Endothelial cell of umbilical vein (primary cell): ENCODE measurements around the gene PARD3B. TPM values are rescaled to one million over a fixed set of nuclear protein-coding genes. Genes with fewer than 3 reads are reported as not detected.

Source experiments
- BruUV-seq: library from RNA; stranded (reverse); fragments of 400-500 nt; replicated peaks from 2 replicates; lab custom pipeline; 2021; lab: Mats Ljungman, UMichigan
- CTCF ChIA-PET: fragments of 300-600, 350-600 bp; sonication (Branson Sonifier 250); formaldehyde crosslinking; loops from one replicate; lab custom pipeline; 2021; ENCODE audit warnings: antibody characterized with exemption, inconsistent platforms; lab: Charles Lee
- POLR2A ChIA-PET: fragments of 300-600, 350-600 bp; sonication (Branson Sonifier 250); formaldehyde crosslinking; loops from one replicate; lab custom pipeline; 2021; ENCODE audit warnings: antibody characterized with exemption, inconsistent platforms; lab: Charles Lee
- DNase-seq: peaks from one replicate; pipeline ENCODE4 v3.0.0-alpha.2; 2011; ENCODE audit warnings: low read depth, low spot score
- FAIRE-seq: peaks from 2 replicates; lab custom pipeline; 2011; peaks lifted over from hg19 to GRCh38; lab: Jason Lieb, UNC
- H2AFZ ChIP-seq: 2 replicates; pipeline ENCODE4 v1.6.0; 2012; ENCODE audit warnings: low read depth, low read length, control low read depth, inconsistent platforms
- H3K27ac ChIP-seq: 2 replicates; pipeline ENCODE4 v1.5.1; 2011; ENCODE audit warnings: low read depth, mild to moderate bottlenecking, control low read depth, low read length, moderate library complexity; ENCODE audit not compliant: insufficient read depth
- H3K27me3 ChIP-seq, 2 experiments: 2 replicates each; pipeline versions ENCODE4 v1.6.0 to v1.6.1; 2011; ENCODE audit warnings: low read length in 2 of 2, mixed read lengths in 1 of 2; ENCODE audit not compliant: control insufficient read depth in 2 of 2, insufficient read depth in 2 of 2
- H3K36me3 ChIP-seq, 2 experiments: 2 replicates in 1 of 2; 3 replicates in 1 of 2; pipeline ENCODE4 v1.5.1; 2011; ENCODE audit warnings: low read length in 2 of 2, mild to moderate bottlenecking in 1 of 2, moderate library complexity in 1 of 2; ENCODE audit not compliant: control insufficient read depth in 2 of 2, insufficient read depth in 2 of 2; ENCODE audit errors: extremely low read depth in 1 of 2
- H3K4me1 ChIP-seq: 3 replicates; pipeline ENCODE4 v1.5.1; 2011; ENCODE audit warnings: mild to moderate bottlenecking, low read length; ENCODE audit not compliant: control insufficient read depth, insufficient read depth; ENCODE audit errors: extremely low read depth
- H3K4me2 ChIP-seq: 2 replicates; pipeline ENCODE4 v1.6.1; 2011; ENCODE audit warnings: low read length, control low read depth, mixed read lengths; ENCODE audit not compliant: insufficient read depth
- H3K4me3 ChIP-seq, 3 experiments: fragments of 200-600 bp in 1 of 3; sonication (generic), shearing (Covaris generic) in 1 of 3; replicated peaks in 1 of 3; 2 replicates each; pipeline ENCODE4 v1.5.1; 2011 to 2016; ENCODE audit warnings: control low read depth in 3 of 3, low read length in 3 of 3, mild to moderate bottlenecking in 2 of 3, inconsistent platforms in 1 of 3, low read depth in 1 of 3, moderate library complexity in 1 of 3; ENCODE audit not compliant: insufficient read depth in 1 of 3
- H3K79me2 ChIP-seq: 2 replicates; pipeline ENCODE4 v1.6.0; 2012; ENCODE audit warnings: low read length, inconsistent platforms; ENCODE audit not compliant: control insufficient read depth, insufficient read depth
- H3K9ac ChIP-seq: replicated peaks from 2 replicates; pipeline ENCODE3; 2011; ENCODE audit warnings: low read length, control low read depth; ENCODE audit not compliant: insufficient read depth; ENCODE audit errors: extremely low read depth
- H3K9me1 ChIP-seq: replicated peaks from 3 replicates; pipeline ENCODE4 v1.6.0; 2011; ENCODE audit warnings: mild to moderate bottlenecking, low read length; ENCODE audit not compliant: control insufficient read depth, insufficient read depth; ENCODE audit errors: extremely low read depth
- H3K9me3 ChIP-seq: replicated peaks from 2 replicates; pipeline ENCODE4 v1.5.1; 2012; ENCODE audit warnings: low read length, inconsistent platforms; ENCODE audit not compliant: control insufficient read depth, insufficient read depth
- H4K20me1 ChIP-seq: replicated peaks from 2 replicates; pipeline ENCODE3; 2011; ENCODE audit warnings: mild to moderate bottlenecking, low read length; ENCODE audit not compliant: control insufficient read depth, insufficient read depth; ENCODE audit errors: extremely low read depth
- CTCF ChIP-seq, 2 donors: IDR thresholded peaks; 1 replicate in 1 of 2; 2 replicates in 1 of 2; pipeline ENCODE4 v1.5.1; 2011; ENCODE audit warnings: low read length in 2 of 2, mild to moderate bottlenecking in 2 of 2, moderate library complexity in 2 of 2, control low read depth in 1 of 2, inconsistent platforms in 1 of 2, low read depth in 1 of 2; ENCODE audit not compliant: insufficient read depth in 1 of 2; ENCODE audit errors: extremely low read depth in 1 of 2
- FOS ChIP-seq: IDR thresholded peaks from 2 replicates; pipeline ENCODE4 v1.6.1; 2011; ENCODE audit warnings: mild to moderate bottlenecking, low read length, moderate library complexity, borderline replicate concordance; ENCODE audit not compliant: insufficient read depth
- GATA2 ChIP-seq: IDR thresholded peaks from 2 replicates; pipeline ENCODE4 v1.7.0; 2011; ENCODE audit warnings: low read depth, mild to moderate bottlenecking, moderate library complexity, mixed read lengths, low read length; ENCODE audit not compliant: insufficient read length, insufficient read depth
- JUN ChIP-seq: IDR thresholded peaks from 2 replicates; pipeline ENCODE4 v1.6.1; 2011; ENCODE audit warnings: borderline replicate concordance, low read depth; ENCODE audit not compliant: insufficient read length, insufficient read depth
- dilution Hi-C: fragments of 300-500 bp; cut with MboI; formaldehyde crosslinking; loops from one replicate; pipeline ENCODE4 v1.15.0; 2019; ENCODE audit warnings: low sequenced_read_pairs; ENCODE audit not compliant: extremely low pct_ligation_motif_present
- intact Hi-C: fragments of 100-400 bp; cut with micrococcal nuclease; formaldehyde crosslinking; loops from one replicate; pipeline ENCODE4 v1.10.0; 2022
- polyA plus RNA-seq, 4 experiments: library from polyadenylated mRNA; depleted of rRNA in 3 of 4; stranded (reverse) in 3 of 4; unstranded in 1 of 4; fragments of >200 nt; gene quantifications; 2 replicates each; pipeline versions ENCODE4 v1.2.1 to v1.2.3, GENCODE V29; 2011 to 2012; ENCODE audit warnings: missing spikeins in 1 of 4
- total RNA-seq: library from RNA; stranded (reverse); gene quantifications from 2 replicates; pipeline ENCODE4 v1.2.3, GENCODE V29; 2021

PARD3B gene
- total and polyA plus RNA-seq, 2 donors (not counting 3 experiments of a cell fraction or from before 2014, with no cell fraction given): 2.2 to 30.9 TPM

DNA sequence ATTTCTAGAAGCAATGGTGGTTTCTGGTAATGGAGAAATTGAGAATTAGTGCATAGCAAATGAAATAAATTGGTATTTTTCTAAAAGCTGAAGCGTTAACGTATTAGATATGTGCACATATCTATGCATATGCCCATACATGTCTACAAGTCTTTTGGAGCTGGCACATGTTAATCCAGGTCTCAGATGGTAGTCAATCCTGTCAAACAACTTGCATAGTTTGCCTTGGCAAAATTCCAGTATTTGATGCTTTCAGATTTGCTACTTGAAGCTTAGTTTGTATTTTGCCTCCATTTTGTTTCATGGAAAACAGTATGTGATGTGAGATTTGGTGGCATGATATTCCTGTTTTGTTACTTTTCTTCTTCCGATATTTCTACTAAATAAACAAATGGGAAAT, 304.6 kb downstream of the PARD3B start:
- no peaks in the 10 kb centered on the region for H3K36me3 ChIP-seq
- FAIRE-seq: no peak
- H4K20me1 ChIP-seq: no peaks in the 10 kb centered on the region
- no peak overlapping the region for H2AFZ ChIP-seq
- no peaks in the 10 kb centered on the region for H3K79me2 ChIP-seq
- no peak for TF ChIP-seq FOS
- POLR2A ChIA-PET: no interaction called here
- H3K27ac ChIP-seq: no peak overlapping the region
- H3K4me2 ChIP-seq: no peak overlapping the region
- BruUV-seq: no TSS peak
- no peak overlapping the region for H3K4me3 ChIP-seq
- intact Hi-C loops (loop anchor here (10.0 kb wide), 2 partner anchors 305 to 585 kb away; partner anchors contain the start of gene PARD3B), dilution Hi-C loops (no loop called here)
- no peaks in the 10 kb centered on the region for H3K4me1 ChIP-seq
- no peaks in the 10 kb centered on the region for H3K9me1 ChIP-seq
- no peaks in the 10 kb centered on the region for H3K27me3 ChIP-seq
- no peaks in the 10 kb centered on the region for H3K9me3 ChIP-seq
- DNase-seq: no peak
- CTCF ChIA-PET: no interaction called here
- H3K9ac ChIP-seq: no peak overlapping the region

GRCh38 chr2:204850581-204850980, 305.3 kb downstream of the PARD3B start:
- no peak overlapping the region for H3K4me2 ChIP-seq
- FAIRE-seq: no peak
- H3K9me3 ChIP-seq: no peaks in the 10 kb centered on the region
- BruUV-seq: no TSS peak
- no peak overlapping the region for H3K4me3 ChIP-seq
- H3K27ac ChIP-seq: no peak overlapping the region
- dilution Hi-C loops (no loop called here), intact Hi-C loops (no loop called here)
- H3K9me1 ChIP-seq: no peaks in the 10 kb centered on the region
- H4K20me1 ChIP-seq: no peaks in the 10 kb centered on the region
- DNase-seq: no peak
- POLR2A ChIA-PET: no interaction called here
- no peaks in the 10 kb centered on the region for H3K4me1 ChIP-seq
- H3K36me3 ChIP-seq: no peaks in the 10 kb centered on the region
- CTCF ChIA-PET: no interaction called here
- no peak overlapping the region for H2AFZ ChIP-seq
- no peak overlapping the region for H3K9ac ChIP-seq
- TF ChIP-seq CTCF (IDR thresholded peaks at IDR 0.05; ENCODE audit: extremely low read depth in 1 of 2, insufficient read depth in 1 of 2, low read depth in 1 of 2, low read length in 2 of 2) (no peak), GATA2 (no peak), FOS (no peak), JUN (no peak)
- no peaks in the 10 kb centered on the region for H3K79me2 ChIP-seq
- H3K27me3 ChIP-seq: no peaks in the 10 kb centered on the region
